Natural killer cell (primary cell): Measurements from ENCODE around the gene LARGE1. TPM values are rescaled to one million over a fixed set of nuclear protein-coding genes. Genes with fewer than 3 reads are reported as not detected.

Experiments
- ATAC-seq, 3 donors: fragments of 150-1000 bp in 2 of 3; fragments of 200-7000 bp in 1 of 3; cut with Tn5 transposase; 1 replicate in 1 of 3; 2 replicates in 2 of 3; pipeline ENCODE4 v1.10.0; 2021; ENCODE audit warnings: mild to moderate bottlenecking in 2 of 3, moderate library complexity in 2 of 3
- DNase-seq, 2 donors: peaks; one replicate each; pipeline versions ENCODE4 v3.0.0 to v3.0.0-alpha.2; 2013 to 2021; ENCODE audit warnings: mixed read lengths in 1 of 2
- H3K27ac ChIP-seq: one replicate; pipeline ENCODE4 v1.5.1; 2013; ENCODE audit warnings: mild to moderate bottlenecking, low read length
- H3K27me3 ChIP-seq: one replicate; pipeline ENCODE4 v1.6.1; 2013; ENCODE audit warnings: low read length; ENCODE audit not compliant: control insufficient read depth, insufficient read depth
- H3K36me3 ChIP-seq: one replicate; pipeline ENCODE4 v1.6.1; 2013; ENCODE audit warnings: low read length; ENCODE audit not compliant: control insufficient read depth, insufficient read depth
- H3K4me1 ChIP-seq: one replicate; pipeline ENCODE4 v1.6.1; 2013; ENCODE audit warnings: low read length; ENCODE audit not compliant: control insufficient read depth, insufficient read depth
- H3K4me3 ChIP-seq: one replicate; pipeline ENCODE4 v1.5.1; 2013; ENCODE audit warnings: low read length
- H3K9me3 ChIP-seq: one replicate; pipeline ENCODE4 v1.6.1; 2013; ENCODE audit warnings: low read length; ENCODE audit not compliant: control insufficient read depth, insufficient read depth
- H3K27ac Mint-ChIP-seq, 2 donors: one replicate each; pipeline ENCODE4 v1.8.0; 2022; ENCODE audit warnings: mild to moderate bottlenecking in 2 of 2, mixed read lengths in 2 of 2, moderate library complexity in 1 of 2
- H3K27me3 Mint-ChIP-seq, 2 donors: one replicate each; pipeline ENCODE4 v1.8.0; 2022; ENCODE audit warnings: low read depth in 2 of 2, mixed read lengths in 2 of 2
- H3K36me3 Mint-ChIP-seq: one replicate; pipeline ENCODE4 v1.8.0; 2022; ENCODE audit warnings: mixed read lengths
- H3K4me1 Mint-ChIP-seq, 2 donors: one replicate each; pipeline ENCODE4 v1.8.0; 2022; ENCODE audit warnings: mixed read lengths in 2 of 2
- H3K4me3 Mint-ChIP-seq: one replicate; pipeline ENCODE4 v1.8.0; 2022; ENCODE audit warnings: mild to moderate bottlenecking, moderate library complexity, mixed read lengths
- H3K9me3 Mint-ChIP-seq, 2 donors: one replicate each; pipeline ENCODE4 v1.8.0; 2022; ENCODE audit warnings: mixed read lengths in 2 of 2
- WGBS: methylation state at CpG from one replicate; pipeline ENCODE4 v1.1.7; 2013; ENCODE audit warnings: missing lambda C conversion rate; ENCODE audit not compliant: insufficient coverage; 5-methylcytosine and 5-hydroxymethylcytosine counted together
- intact Hi-C: fragments of 100-400 bp; cut with micrococcal nuclease; formaldehyde crosslinking; loops from one replicate; pipeline ENCODE4 v1.14.2; 2022
- total RNA-seq, 4 donors: library from RNA; stranded (reverse); fragments of 120-200 nt in 1 of 4; gene quantifications; one replicate each; pipeline versions ENCODE4 v1.2.3 to v1.2.4, GENCODE V29; 2013 to 2022
- TF ChIP-seq, protein P1 (sequence below): fragments of 200-600 bp; IDR thresholded peaks from one replicate; pipeline ENCODE4 v1.8.0; 2022; ENCODE audit warnings: antibody characterized with exemption

LARGE1 gene
- total RNA-seq, 3 donors from 2014 or later (not counting 1 experiment from before 2014, with no cell fraction given): 2.6 to 11.6 (median 4.1) TPM

GRCh38 chr22:33932997-33933396 lies 12.7 kb upstream of the LARGE1 start:
- no peaks in the 10 kb centered on the region for H3K4me1 Mint-ChIP-seq
- H3K36me3 Mint-ChIP-seq: no peaks in the 10 kb centered on the region
- Histone ChIP-seq H3K9me3 (no peaks in the 10 kb centered on the region), H3K27me3 (no peaks in the 10 kb centered on the region), H3K4me3 (no peak overlapping the region), H3K4me1 (no peaks in the 10 kb centered on the region), H3K27ac (no peak overlapping the region), H3K36me3 (no peaks in the 10 kb centered on the region)
- peaks cover 0 to 6% of the 10 kb centered on the region in 2 donors for H3K9me3 Mint-ChIP-seq
- ATAC-seq: no peak
- no peak for DNase-seq
- peaks cover 0 to 2% of the 10 kb centered on the region in 2 donors for H3K27me3 Mint-ChIP-seq
- H3K27ac Mint-ChIP-seq: no peak overlapping the region
- intact Hi-C loops: no loop called here
- no peak overlapping the region for H3K4me3 Mint-ChIP-seq
- WGBS: 95% methylated on average over 2 of the region's 2 CpGs
- TF ChIP-seq, protein P1, sequence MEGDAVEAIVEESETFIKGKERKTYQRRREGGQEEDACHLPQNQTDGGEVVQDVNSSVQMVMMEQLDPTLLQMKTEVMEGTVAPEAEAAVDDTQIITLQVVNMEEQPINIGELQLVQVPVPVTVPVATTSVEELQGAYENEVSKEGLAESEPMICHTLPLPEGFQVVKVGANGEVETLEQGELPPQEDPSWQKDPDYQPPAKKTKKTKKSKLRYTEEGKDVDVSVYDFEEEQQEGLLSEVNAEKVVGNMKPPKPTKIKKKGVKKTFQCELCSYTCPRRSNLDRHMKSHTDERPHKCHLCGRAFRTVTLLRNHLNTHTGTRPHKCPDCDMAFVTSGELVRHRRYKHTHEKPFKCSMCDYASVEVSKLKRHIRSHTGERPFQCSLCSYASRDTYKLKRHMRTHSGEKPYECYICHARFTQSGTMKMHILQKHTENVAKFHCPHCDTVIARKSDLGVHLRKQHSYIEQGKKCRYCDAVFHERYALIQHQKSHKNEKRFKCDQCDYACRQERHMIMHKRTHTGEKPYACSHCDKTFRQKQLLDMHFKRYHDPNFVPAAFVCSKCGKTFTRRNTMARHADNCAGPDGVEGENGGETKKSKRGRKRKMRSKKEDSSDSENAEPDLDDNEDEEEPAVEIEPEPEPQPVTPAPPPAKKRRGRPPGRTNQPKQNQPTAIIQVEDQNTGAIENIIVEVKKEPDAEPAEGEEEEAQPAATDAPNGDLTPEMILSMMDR: no peak

DNA sequence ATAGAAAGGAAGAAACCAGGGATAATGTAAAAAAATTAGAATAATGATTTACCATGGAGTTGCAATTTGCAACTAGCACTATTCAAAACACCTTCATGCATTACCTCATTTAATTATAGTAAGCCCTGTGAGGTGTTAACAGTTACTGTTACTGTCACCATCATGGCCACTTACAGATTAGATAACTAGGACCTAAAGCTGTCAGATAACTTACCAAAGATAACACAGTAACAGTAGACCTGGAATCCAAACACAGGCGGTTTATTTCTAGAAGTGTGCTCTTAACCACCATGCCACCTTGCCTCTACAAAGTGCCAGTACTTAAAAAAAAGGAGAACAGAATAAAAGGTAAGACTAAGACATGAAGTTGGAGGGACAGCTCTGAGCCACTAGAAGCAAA lies 11.1 kb upstream of the LARGE1 start:
- no CpG with 5 or more reads among the region's 1 CpG for WGBS
- H3K4me1 Mint-ChIP-seq: no peaks in the 10 kb centered on the region
- DNase-seq: no peak
- Histone ChIP-seq H3K27me3 (no peaks in the 10 kb centered on the region), H3K9me3 (no peaks in the 10 kb centered on the region), H3K4me1 (no peaks in the 10 kb centered on the region), H3K4me3 (no peak overlapping the region), H3K36me3 (no peaks in the 10 kb centered on the region), H3K27ac (no peak overlapping the region)
- no peak for ATAC-seq
- no peak overlapping the region for H3K27ac Mint-ChIP-seq
- intact Hi-C loops: no loop called here
- H3K9me3 Mint-ChIP-seq: peaks cover 0 to 6% of the 10 kb centered on the region in 2 donors
- peaks cover 2 to 7% of the 10 kb centered on the region in 2 donors for H3K27me3 Mint-ChIP-seq
- no peaks in the 10 kb centered on the region for H3K36me3 Mint-ChIP-seq
- TF ChIP-seq, protein P1: no peak
- no peak overlapping the region for H3K4me3 Mint-ChIP-seq

DNA sequence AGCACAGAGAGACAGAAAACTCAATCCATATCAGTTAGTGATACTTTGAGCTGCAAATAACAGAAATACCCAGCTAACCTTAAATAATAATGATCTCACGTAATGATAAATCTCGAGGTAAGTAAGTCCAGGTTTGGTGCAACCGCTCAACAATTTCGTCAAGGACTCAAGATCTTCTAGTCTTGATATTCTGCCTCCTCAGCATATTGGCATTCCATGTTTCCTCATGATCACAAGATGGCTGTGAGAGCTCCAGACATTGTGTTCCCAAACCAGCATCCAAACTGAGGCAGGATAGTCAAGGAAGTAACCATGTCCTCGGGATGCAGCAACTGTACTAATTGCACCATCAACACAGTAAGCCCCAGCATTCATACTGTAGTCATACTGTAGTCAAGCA lies 7.5 kb upstream of the LARGE1 start:
- no peak overlapping the region for H3K4me3 Mint-ChIP-seq
- Histone ChIP-seq H3K36me3 (no peaks in the 10 kb centered on the region), H3K9me3 (no peaks in the 10 kb centered on the region), H3K27ac (no peak overlapping the region), H3K27me3 (peaks cover 6% of the 10 kb centered on the region), H3K4me3 (no peak overlapping the region), H3K4me1 (peaks cover under 1% of the 10 kb centered on the region)
- no peak for ATAC-seq
- DNase-seq: no peak
- peaks cover 2 to 3% of the 10 kb centered on the region in 2 donors for H3K4me1 Mint-ChIP-seq
- H3K27me3 Mint-ChIP-seq: peaks cover 16 to 33% of the 10 kb centered on the region in 2 donors
- TF ChIP-seq, protein P1: no peak
- H3K36me3 Mint-ChIP-seq: no peaks in the 10 kb centered on the region
- H3K9me3 Mint-ChIP-seq: peaks cover 0 to under 1% of the 10 kb centered on the region in 2 donors
- intact Hi-C loops: no loop called here
- no peak overlapping the region for H3K27ac Mint-ChIP-seq
- 85% methylated on average over 5 of the region's 5 CpGs for WGBS

DNA sequence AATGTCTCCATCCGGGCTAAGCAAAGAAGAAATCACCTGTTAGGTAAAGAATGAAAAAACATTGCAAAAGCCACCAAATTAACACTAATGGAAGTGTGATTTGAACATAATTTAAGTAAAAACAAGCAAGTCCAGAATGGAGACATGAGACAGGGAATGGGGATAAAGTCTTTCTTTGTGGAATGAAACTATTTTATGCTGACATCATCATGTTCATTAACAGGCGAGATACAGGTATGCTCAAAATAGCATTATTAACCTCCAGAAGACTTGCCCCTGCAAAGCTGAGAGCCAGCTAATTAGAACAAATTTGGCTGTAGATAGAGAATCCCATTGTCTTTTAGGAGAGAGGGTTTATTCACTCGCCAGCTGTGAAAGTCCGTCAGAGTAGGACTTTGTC lies 4.9 kb upstream of the LARGE1 start:
- TF ChIP-seq, protein P1: no peak
- intact Hi-C loops: no loop called here
- Histone ChIP-seq H3K4me1 (peaks cover 17% of the 10 kb centered on the region), H3K27me3 (peaks cover 14% of the 10 kb centered on the region), H3K4me3 (no peak overlapping the region), H3K27ac (no peak overlapping the region), H3K36me3 (no peaks in the 10 kb centered on the region), H3K9me3 (no peaks in the 10 kb centered on the region)
- WGBS: 90% methylated on average over 3 of the region's 4 CpGs
- H3K4me1 Mint-ChIP-seq: peaks cover 6 to 12% of the 10 kb centered on the region in 2 donors
- DNase-seq: no peak
- H3K36me3 Mint-ChIP-seq: no peaks in the 10 kb centered on the region
- peaks cover 21 to 36% of the 10 kb centered on the region in 2 donors for H3K27me3 Mint-ChIP-seq
- H3K27ac Mint-ChIP-seq: no peak overlapping the region
- ATAC-seq: no peak
- no peak overlapping the region for H3K4me3 Mint-ChIP-seq
- H3K9me3 Mint-ChIP-seq: no peaks in the 10 kb centered on the region
